HEK293T (cell line): Measurements from ENCODE around the gene HDHD5.

Source experiments
- FOXA1 ChIP-seq: fragments of 450-650 bp; IDR thresholded peaks from 2 replicates; pipeline ENCODE4 v1.6.1; 2016; ENCODE audit warnings: mild to moderate bottlenecking
- FOXM1 ChIP-seq: fragments of 450-650 bp; IDR thresholded peaks from 2 replicates; pipeline ENCODE4 v1.6.1; 2017; ENCODE audit warnings: mild to moderate bottlenecking, borderline replicate concordance
- L3MBTL2 ChIP-seq: fragments of 450-650 bp; conservative IDR thresholded peaks from 2 replicates; pipeline ENCODE4 v1.6.1; 2016; ENCODE audit warnings: mild to moderate bottlenecking
- SP1 ChIP-seq: fragments of 450-650 bp; IDR thresholded peaks from 2 replicates; pipeline ENCODE4 v1.6.1; 2017
- TARDBP ChIP-seq: fragments of 450-650 bp; IDR thresholded peaks from 2 replicates; pipeline ENCODE4 v1.6.1; 2016
- ZNF384 ChIP-seq: fragments of 450-650 bp; IDR thresholded peaks from 2 replicates; pipeline ENCODE4 v1.6.1; 2016

DNA sequence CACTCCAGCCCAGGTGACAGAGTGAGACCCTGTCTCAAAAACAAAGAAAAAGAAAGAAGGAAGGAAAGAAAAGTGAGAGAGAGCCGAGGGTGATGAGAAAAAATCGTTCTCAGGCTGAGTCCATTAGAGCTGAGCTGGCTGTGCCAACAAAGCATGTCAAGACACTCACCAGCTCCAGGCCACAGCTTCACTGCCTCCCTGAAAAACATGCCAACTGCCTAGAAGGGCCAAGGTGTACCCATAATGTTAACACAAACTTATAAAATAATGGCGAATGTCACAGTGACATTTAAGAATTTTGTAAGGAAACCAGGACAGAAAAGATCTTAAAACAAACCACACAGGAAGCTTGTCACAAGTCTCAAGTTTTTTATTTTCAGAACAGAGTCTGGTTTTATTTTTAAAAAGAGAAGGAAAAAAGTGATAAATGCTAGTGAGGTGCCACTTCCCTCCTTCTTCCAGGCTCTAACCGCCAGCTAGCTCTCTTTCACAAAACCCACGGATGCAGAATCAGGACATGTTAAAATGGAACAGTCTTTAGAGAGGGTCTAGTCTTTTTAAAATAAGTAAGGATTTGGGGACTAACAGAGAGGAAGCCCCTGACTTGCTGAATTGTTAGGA lies 43.0 kb downstream of the HDHD5 start:
- no peak for TF ChIP-seq TARDBP
- TF ChIP-seq L3MBTL2, result no peak
- TF ChIP-seq SP1, result no peak
- TF ChIP-seq FOXM1, result no peak
- no peak for TF ChIP-seq ZNF384
- no peak for TF ChIP-seq FOXA1
